ENCODE measurements around the gene TJP1. TPM values are rescaled to one million over a fixed set of nuclear protein-coding genes. Genes with fewer than 3 reads are reported as not detected.
"Not testable (repeated sequence)": the region's sequence is repeated elsewhere in the genome, so short reads cannot be mapped to it uniquely, and the experiment has no call there.

Gene TJP1
- total RNA-seq, 1 donor from 2014 or later: 148 TPM

DNA sequence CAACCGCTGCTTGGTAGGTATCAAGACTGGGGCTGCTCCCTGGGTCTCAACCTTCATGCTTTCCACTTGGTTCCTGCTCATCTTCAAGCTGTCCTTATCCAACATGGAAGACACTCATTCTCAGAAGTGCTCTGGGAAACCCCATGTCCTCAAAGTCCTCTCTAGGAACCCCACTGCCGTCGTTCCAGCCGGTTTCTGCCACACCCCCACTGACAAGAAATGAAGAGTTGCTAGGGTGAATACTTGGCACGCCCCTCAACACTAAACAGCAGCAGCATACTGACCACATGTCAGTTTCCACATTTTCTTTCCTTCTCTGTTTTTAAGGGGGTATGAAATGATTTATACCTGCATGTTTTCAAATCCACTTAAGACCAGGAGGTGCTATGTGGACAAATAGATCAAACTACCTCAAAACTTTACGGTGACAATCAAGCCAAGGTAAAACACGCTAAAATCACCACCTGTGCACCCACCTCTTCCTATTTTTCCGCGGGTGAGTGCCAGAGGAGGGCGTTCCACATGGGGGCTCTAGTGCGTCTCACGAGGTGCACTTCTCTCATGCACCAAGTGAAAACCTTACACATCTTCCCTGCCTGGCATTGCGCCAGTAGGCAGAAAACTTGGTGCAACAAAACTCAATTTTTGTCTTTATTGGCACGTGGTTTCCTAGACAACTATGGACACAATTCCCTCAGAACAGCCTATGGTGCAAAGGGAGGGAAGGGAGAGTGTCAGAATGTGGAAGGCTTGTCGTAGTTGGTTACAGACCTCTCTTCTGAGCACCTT, 125.1 kb downstream of the TJP1 start:
- no peak for DNase-seq (ENCODE audit: low read depth)

DNA sequence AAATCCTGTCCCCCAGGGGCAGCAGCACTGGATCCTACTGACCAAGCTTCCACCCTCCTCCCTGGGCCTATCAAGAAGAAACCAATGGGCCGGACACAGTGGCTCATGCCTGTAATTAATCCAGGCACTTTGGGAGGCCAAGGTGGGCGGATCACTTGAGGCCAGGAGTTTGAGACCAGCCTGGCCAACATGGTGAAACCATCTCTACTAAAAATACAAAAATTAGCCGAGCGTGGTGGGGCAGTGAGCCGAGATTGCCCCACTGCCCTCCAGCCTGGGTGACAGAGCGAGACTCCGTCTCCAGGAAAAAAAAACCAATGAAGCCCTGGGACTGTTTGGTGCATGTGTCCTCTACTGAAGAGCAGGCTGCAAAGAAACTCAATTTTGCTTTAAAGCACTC, 125.8 kb downstream of the TJP1 start:
- not testable (repeated sequence) for H3K27me3 ChIP-seq (ENCODE audit: control insufficient read depth, insufficient read depth, low read length); DNase-seq (ENCODE audit: low read depth); H3K4me3 ChIP-seq (ENCODE audit: low read depth, low read length); H3K36me3 ChIP-seq (ENCODE audit: control insufficient read depth, insufficient read depth, low read length)

More for the DNA sequence above, 125.1 kb downstream of the TJP1 start:
- Histone ChIP-seq H3K4me3 (ENCODE audit: low read depth, low read length) (no peak overlapping the region), H3K36me3 (ENCODE audit: control insufficient read depth, insufficient read depth, low read length) (peaks cover 1% of the 10 kb centered on the region), H3K27me3 (ENCODE audit: control insufficient read depth, insufficient read depth, low read length) (no peaks in the 10 kb centered on the region)
- TF ChIP-seq, protein P1, sequence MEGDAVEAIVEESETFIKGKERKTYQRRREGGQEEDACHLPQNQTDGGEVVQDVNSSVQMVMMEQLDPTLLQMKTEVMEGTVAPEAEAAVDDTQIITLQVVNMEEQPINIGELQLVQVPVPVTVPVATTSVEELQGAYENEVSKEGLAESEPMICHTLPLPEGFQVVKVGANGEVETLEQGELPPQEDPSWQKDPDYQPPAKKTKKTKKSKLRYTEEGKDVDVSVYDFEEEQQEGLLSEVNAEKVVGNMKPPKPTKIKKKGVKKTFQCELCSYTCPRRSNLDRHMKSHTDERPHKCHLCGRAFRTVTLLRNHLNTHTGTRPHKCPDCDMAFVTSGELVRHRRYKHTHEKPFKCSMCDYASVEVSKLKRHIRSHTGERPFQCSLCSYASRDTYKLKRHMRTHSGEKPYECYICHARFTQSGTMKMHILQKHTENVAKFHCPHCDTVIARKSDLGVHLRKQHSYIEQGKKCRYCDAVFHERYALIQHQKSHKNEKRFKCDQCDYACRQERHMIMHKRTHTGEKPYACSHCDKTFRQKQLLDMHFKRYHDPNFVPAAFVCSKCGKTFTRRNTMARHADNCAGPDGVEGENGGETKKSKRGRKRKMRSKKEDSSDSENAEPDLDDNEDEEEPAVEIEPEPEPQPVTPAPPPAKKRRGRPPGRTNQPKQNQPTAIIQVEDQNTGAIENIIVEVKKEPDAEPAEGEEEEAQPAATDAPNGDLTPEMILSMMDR (IDR thresholded peaks at IDR 0.05; ENCODE audit: insufficient read depth, low read length, poor library complexity, severe bottlenecking): no peak

DNA sequence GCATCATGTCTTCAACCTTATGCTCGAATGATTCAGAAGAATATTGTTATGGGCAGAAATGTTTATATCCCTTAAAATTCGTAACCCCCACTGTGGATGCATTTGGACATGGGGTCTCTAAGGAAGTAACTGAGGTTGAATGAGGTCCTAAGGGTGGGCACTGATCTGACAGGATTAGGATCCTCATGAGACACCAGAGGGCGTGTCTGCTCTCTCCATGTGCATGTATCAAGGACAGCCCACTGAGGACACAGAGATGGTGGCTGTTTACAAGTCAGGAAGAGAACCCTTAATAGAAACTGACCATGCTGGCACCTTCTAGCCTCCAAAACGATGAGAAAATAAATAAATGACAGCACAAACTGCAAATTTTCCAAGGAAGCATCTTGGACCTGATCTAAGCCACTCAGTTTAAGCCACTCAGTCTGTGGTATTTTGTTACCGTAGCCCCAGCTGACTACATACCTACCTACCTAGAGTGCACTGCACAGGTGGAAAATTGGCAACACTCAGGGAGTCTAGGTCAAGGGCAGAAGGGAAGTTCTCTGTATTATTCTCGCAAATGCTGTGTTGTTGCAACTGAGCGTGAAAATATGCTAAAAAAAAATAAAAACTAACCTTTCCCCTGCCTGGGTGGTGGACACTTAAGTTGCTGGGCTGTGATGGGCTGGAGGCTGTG, 126.6 kb downstream of the TJP1 start:
- no peak for DNase-seq (ENCODE audit: low read depth)
- TF ChIP-seq, protein P1 (IDR thresholded peaks at IDR 0.05; ENCODE audit: insufficient read depth, low read length, poor library complexity, severe bottlenecking): no peak
- Histone ChIP-seq H3K4me3 (ENCODE audit: low read depth, low read length) (no peak overlapping the region), H3K36me3 (ENCODE audit: control insufficient read depth, insufficient read depth, low read length) (peaks cover 1% of the 10 kb centered on the region), H3K27me3 (ENCODE audit: control insufficient read depth, insufficient read depth, low read length) (no peaks in the 10 kb centered on the region)

DNA sequence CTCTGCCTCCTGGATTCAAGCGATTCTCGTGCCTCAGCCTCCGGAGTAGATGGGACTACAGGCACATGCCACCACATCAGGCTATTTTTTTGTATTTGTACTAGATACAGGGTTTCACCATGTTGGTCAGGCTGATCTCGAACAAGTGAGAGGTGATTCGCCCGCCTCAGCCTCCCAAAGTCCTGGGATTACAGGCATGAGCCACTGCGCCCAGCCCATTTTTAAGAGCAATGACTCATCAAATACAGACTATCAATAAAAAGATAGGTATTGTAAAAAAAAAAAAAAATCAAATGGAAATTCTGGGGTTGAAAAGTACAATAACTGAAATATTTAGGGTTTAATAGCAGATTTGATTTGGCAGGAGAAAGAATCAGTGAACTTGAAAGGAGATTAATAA, 129.0 kb downstream of the TJP1 start:
- Histone ChIP-seq H3K4me3 (ENCODE audit: low read depth, low read length) (no peak overlapping the region), H3K27me3 (ENCODE audit: control insufficient read depth, insufficient read depth, low read length) (no peaks in the 10 kb centered on the region), H3K36me3 (ENCODE audit: control insufficient read depth, insufficient read depth, low read length) (peaks cover 1% of the 10 kb centered on the region)
- DNase-seq (ENCODE audit: low read depth): no peak
- TF ChIP-seq, protein P1 (IDR thresholded peaks at IDR 0.05; ENCODE audit: insufficient read depth, low read length, poor library complexity, severe bottlenecking): no peak

DNA sequence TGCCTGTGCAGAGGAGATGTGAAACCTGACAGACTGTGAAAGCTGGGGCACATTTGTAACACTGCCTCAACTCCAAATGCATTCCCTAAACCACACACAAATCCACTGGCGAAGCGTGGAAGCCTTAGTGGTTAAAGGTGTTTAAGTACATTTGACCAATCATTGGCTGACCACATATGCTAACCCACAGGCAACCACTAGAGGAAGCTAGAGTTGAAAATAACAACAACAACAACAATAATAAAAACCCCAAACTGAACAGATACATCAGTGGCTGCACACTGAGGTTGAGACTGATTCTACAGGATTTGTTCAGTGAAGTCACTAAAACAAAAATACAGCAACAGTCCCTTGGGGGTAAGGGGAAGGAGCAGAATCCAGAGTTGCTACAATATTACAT, 129.7 kb downstream of the TJP1 start:
- no peak for DNase-seq (ENCODE audit: low read depth)
- TF ChIP-seq, protein P1 (IDR thresholded peaks at IDR 0.05; ENCODE audit: insufficient read depth, low read length, poor library complexity, severe bottlenecking): no peak
- H3K36me3 ChIP-seq (ENCODE audit: control insufficient read depth, insufficient read depth, low read length): peaks cover 1% of the 10 kb centered on the region
- no peak overlapping the region for H3K4me3 ChIP-seq (ENCODE audit: low read depth, low read length)
- no peaks in the 10 kb centered on the region for H3K27me3 ChIP-seq (ENCODE audit: control insufficient read depth, insufficient read depth, low read length)

DNA sequence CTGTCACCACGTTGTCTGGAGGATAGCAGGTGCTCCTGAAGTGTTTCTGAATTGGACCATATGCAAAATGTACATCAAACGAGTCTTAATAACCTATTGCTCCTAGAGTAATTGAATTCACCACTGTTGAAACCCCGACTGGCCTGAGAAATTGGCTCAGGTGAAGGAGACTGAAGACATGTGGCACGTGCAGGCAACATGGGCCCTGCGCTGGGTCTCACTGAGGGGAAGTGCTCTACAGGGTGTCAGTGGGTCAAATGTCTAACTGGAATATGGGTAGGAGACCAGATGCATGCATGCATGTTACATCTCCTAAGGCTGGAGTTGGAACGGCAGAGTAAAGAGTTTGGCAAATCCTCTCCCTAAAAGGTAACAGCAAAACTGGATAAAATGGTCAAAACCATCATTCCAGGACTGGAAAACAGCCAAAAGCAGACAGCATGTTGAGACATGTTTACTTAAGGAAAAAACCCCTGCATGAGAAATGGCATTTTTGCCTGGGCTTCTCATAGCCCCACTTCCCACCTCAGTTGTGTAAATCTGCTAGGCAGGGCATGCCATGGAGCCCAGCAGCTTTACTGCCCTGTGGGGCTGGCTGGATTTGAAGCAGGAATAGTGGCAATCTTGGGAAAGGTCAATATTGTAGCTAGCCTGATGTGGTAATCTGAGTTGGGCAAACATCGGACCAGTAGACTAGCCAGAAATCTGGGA, 131.3 kb downstream of the TJP1 start:
- DNase-seq (ENCODE audit: low read depth): no peak
- H3K27me3 ChIP-seq (ENCODE audit: control insufficient read depth, insufficient read depth, low read length): no peaks in the 10 kb centered on the region
- TF ChIP-seq, protein P1 (IDR thresholded peaks at IDR 0.05; ENCODE audit: insufficient read depth, low read length, poor library complexity, severe bottlenecking): no peak
- peaks cover 1% of the 10 kb centered on the region for H3K36me3 ChIP-seq (ENCODE audit: control insufficient read depth, insufficient read depth, low read length)
- no peak overlapping the region for H3K4me3 ChIP-seq (ENCODE audit: low read depth, low read length)

Data from kidney epithelial cell (primary cell).